ENCODE measurements around the gene SRRM1. TPM values are rescaled to one million over a fixed set of nuclear protein-coding genes. Genes with fewer than 3 reads are reported as not detected.

Gene SRRM1
- total RNA-seq, 1 experiment from 2014 or later, result 128 TPM

DNA sequence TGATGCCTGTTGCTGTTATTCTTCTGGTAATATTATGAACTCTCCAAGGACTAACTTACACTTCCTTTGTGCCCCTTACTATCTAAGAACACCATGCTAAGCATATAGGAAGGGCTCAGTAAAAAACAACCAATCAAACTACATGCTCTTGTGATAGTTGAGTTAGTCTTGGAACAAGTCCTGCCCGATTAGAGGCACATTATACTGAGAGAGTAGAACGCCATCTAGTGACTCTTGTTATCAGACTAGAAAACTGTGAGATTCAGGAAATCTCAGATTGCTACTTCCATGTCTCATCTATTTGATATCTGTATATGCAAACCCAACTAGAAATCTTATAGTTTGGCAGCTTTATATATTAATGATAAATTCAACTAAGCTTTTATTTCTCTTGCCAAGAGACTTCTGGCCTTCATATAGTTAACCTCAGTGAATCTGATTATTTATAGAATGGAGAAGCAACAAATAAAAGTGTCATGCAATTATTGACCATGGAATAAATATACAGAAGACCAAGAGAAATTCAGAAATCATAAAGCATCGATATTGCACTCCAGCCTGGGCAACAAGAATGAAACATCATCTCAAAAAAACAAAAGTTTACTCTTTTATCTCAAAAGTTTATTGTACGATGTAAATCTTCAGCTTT lies 7.8 kb upstream of the SRRM1 start:
- intact Hi-C loops (cut with micrococcal nuclease; ENCODE audit: unreplicated experiment), result loop anchor here (1.0 to 10.0 kb wide), 4 partner anchors 42 to 438 kb away; partner anchors contain the start of genes NCMAP and NIPAL3
- BruUV-seq (replicated peaks), result no TSS peak
- H3K4me1 Mint-ChIP-seq (ENCODE audit: low read depth, unreplicated experiment), result peaks cover 13% of the 10 kb centered on the region
- ChIA-PET POLR2A (no interaction called here), CTCF (no interaction called here)
- Histone ChIP-seq H3K9me3 (no peaks in the 10 kb centered on the region), H3K4me1 (peaks cover 11% of the 10 kb centered on the region), H3K4me3 (ENCODE audit: low read depth, low read length) (no peak overlapping the region), H3K27me3 (replicated peaks; ENCODE audit: control insufficient read depth, insufficient read depth, low read length) (no peaks in the 10 kb centered on the region), H3K36me3 (ENCODE audit: control insufficient read depth, insufficient read depth, low read length) (no peaks in the 10 kb centered on the region)
- H3K9me3 Mint-ChIP-seq (ENCODE audit: unreplicated experiment), result no peaks in the 10 kb centered on the region
- H3K27me3 Mint-ChIP-seq (ENCODE audit: insufficient read depth, unreplicated experiment), result peaks cover 2% of the 10 kb centered on the region
- peak in 1 of 2 experiments; percentile 33 for DNase-seq
- no peak overlapping the region for H3K27ac Mint-ChIP-seq (ENCODE audit: unreplicated experiment)
- H3K4me3 Mint-ChIP-seq (ENCODE audit: unreplicated experiment), result no peak overlapping the region
- H3K36me3 Mint-ChIP-seq (ENCODE audit: insufficient read depth, unreplicated experiment), result no peaks in the 10 kb centered on the region
- TF ChIP-seq, protein P1, sequence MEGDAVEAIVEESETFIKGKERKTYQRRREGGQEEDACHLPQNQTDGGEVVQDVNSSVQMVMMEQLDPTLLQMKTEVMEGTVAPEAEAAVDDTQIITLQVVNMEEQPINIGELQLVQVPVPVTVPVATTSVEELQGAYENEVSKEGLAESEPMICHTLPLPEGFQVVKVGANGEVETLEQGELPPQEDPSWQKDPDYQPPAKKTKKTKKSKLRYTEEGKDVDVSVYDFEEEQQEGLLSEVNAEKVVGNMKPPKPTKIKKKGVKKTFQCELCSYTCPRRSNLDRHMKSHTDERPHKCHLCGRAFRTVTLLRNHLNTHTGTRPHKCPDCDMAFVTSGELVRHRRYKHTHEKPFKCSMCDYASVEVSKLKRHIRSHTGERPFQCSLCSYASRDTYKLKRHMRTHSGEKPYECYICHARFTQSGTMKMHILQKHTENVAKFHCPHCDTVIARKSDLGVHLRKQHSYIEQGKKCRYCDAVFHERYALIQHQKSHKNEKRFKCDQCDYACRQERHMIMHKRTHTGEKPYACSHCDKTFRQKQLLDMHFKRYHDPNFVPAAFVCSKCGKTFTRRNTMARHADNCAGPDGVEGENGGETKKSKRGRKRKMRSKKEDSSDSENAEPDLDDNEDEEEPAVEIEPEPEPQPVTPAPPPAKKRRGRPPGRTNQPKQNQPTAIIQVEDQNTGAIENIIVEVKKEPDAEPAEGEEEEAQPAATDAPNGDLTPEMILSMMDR (IDR thresholded peaks at IDR 0.05; ENCODE audit: insufficient read depth in 1 of 2, low read depth in 1 of 2, low read length in 1 of 2, severe bottlenecking in 1 of 2, unreplicated experiment in 1 of 2), result peak; percentile 36 to 62

DNA sequence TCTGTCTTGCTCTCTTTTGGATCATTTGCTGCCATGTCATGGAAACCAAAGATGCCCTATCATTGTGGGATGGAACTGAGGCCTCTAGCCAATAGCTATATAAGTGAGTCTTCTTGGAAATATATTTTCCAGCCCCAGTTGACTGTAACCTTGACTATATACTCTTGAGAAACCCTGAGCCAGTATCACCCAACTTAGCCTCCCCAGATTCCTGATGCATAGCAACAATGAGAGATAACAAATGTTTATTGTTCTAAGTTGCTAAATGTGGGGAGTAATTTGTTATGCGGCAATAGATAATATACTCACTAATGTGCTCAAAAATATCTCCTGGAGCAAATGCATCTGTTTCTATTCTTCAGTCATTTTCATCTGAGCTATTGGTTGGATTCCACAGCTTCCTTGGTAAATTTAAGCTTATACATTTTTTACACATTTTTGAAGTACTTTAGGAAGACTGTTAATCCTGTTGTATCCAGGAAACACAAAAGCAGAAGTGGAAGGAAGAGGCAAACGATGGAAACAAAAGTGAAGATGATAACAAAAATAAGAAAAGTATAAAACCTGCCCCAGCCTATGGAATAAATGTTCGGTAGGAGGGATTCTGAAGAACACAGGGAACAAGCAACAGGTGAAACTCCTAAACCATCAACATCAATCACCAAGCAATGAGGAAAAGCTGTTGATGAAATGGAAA lies 6.3 kb upstream of the SRRM1 start:
- H3K4me1 Mint-ChIP-seq (ENCODE audit: low read depth, unreplicated experiment), result peaks cover 21% of the 10 kb centered on the region

DNA sequence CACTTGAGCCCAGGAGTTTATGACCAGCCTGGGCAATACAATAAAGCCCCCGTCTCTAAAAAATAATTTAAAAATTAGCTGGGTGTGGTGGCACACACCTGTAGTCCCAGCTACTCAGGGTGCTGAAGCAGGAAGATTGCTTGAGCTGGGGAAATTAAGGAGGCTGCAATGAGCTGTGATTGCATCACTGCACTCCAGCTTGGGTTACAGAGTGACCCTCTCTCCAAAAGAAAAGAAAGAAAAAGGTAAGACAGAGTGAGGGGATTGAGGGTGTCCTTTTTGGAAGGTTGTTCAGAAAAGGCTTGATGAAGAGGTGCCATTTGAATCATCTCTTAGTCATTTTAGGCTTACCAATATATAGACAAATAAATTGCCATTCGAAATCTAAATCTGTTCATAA lies 4.0 kb upstream of the SRRM1 start:
- no peak overlapping the region for H3K4me3 ChIP-seq (ENCODE audit: low read depth, low read length)
- H3K27me3 ChIP-seq (replicated peaks; ENCODE audit: control insufficient read depth, insufficient read depth, low read length), result no peaks in the 10 kb centered on the region
- Mint-ChIP-seq H3K9me3 (ENCODE audit: unreplicated experiment) (no peaks in the 10 kb centered on the region), H3K36me3 (ENCODE audit: insufficient read depth, unreplicated experiment) (peaks cover 14% of the 10 kb centered on the region), H3K27me3 (ENCODE audit: insufficient read depth, unreplicated experiment) (peaks cover 2% of the 10 kb centered on the region), H3K27ac (ENCODE audit: unreplicated experiment) (no peak overlapping the region), H3K4me1 (ENCODE audit: low read depth, unreplicated experiment) (peaks cover 9% of the 10 kb centered on the region), H3K4me3 (ENCODE audit: unreplicated experiment) (no peak overlapping the region)
- DNase-seq, result no peak
- no peaks in the 10 kb centered on the region for H3K36me3 ChIP-seq (ENCODE audit: control insufficient read depth, insufficient read depth, low read length)
- ChIA-PET CTCF (no interaction called here), POLR2A (no interaction called here)
- BruUV-seq (replicated peaks), result no TSS peak
- intact Hi-C loops (cut with micrococcal nuclease; ENCODE audit: unreplicated experiment), result loop anchor here (5.0 to 10.0 kb wide), 2 partner anchors 84 to 442 kb away; partner anchors contain the start of gene NCMAP
- H3K9me3 ChIP-seq, result no peaks in the 10 kb centered on the region
- H3K4me1 ChIP-seq, result peaks cover 4% of the 10 kb centered on the region; the same call in 1 of the 2 replicates
- TF ChIP-seq, protein P1 (IDR thresholded peaks at IDR 0.05; ENCODE audit: insufficient read depth in 1 of 2, low read depth in 1 of 2, low read length in 1 of 2, severe bottlenecking in 1 of 2, unreplicated experiment in 1 of 2), result no peak

More for the DNA sequence above, 6.3 kb upstream of the SRRM1 start:
- Mint-ChIP-seq H3K27me3 (ENCODE audit: insufficient read depth, unreplicated experiment) (peaks cover 2% of the 10 kb centered on the region), H3K9me3 (ENCODE audit: unreplicated experiment) (no peaks in the 10 kb centered on the region), H3K27ac (ENCODE audit: unreplicated experiment) (no peak overlapping the region), H3K36me3 (ENCODE audit: insufficient read depth, unreplicated experiment) (no peaks in the 10 kb centered on the region), H3K4me3 (ENCODE audit: unreplicated experiment) (no peak overlapping the region)
- no peak for DNase-seq
- Histone ChIP-seq H3K36me3 (ENCODE audit: control insufficient read depth, insufficient read depth, low read length) (no peaks in the 10 kb centered on the region), H3K4me3 (ENCODE audit: low read depth, low read length) (no peak overlapping the region), H3K27me3 (replicated peaks; ENCODE audit: control insufficient read depth, insufficient read depth, low read length) (no peaks in the 10 kb centered on the region), H3K4me1 (peaks cover 16% of the 10 kb centered on the region), H3K9me3 (no peaks in the 10 kb centered on the region)
- no TSS peak for BruUV-seq (replicated peaks)
- ChIA-PET POLR2A (no interaction called here), CTCF (interaction anchor here (0.6 kb wide), 1 partner anchor 191 kb away, joined by 3 read pairs; no protein-coding TSS in a partner anchor)
- intact Hi-C loops (cut with micrococcal nuclease; ENCODE audit: unreplicated experiment), result loop anchor here (5.0 to 10.0 kb wide), 2 partner anchors 82 to 440 kb away; partner anchors contain the start of gene NCMAP
- TF ChIP-seq, protein P1 (IDR thresholded peaks at IDR 0.05; ENCODE audit: insufficient read depth in 1 of 2, low read depth in 1 of 2, low read length in 1 of 2, severe bottlenecking in 1 of 2, unreplicated experiment in 1 of 2), result no peak
